Activated gamma-delta T cell treated with Interleukin-2 at 50 U/mL for 16 hours (primary cell): ENCODE results near the gene CHCHD3.

ENCODE experiments used
- DNase-seq: peaks from one replicate; pipeline ENCODE4 v3.0.0-alpha.2; 2020

The CHCHD3 gene

GRCh38 chr7:132764762-132765161 is 317.1 kb downstream of the CHCHD3 start:
- DNase-seq: no peak

- DNase-seq: no peak
Measured at GRCh38 chr7:132760866-132761265, 321.0 kb downstream of the CHCHD3 start.

- no peak for DNase-seq
Measured at GRCh38 chr7:132760244-132760623, 321.7 kb downstream of the CHCHD3 start.

GRCh38 chr7:132759482-132760243 is 322.2 kb downstream of the CHCHD3 start:
- no peak for DNase-seq

- no peak for DNase-seq
Measured at GRCh38 chr7:132758986-132759385, 322.9 kb downstream of the CHCHD3 start.

- DNase-seq: no peak
Measured at GRCh38 chr7:132757783-132758182, 324.1 kb downstream of the CHCHD3 start.

GRCh38 chr7:132756484-132756990 is 325.4 kb downstream of the CHCHD3 start:
- DNase-seq: no peak

GRCh38 chr7:132755538-132756483 is 326.1 kb downstream of the CHCHD3 start:
- DNase-seq: no peak

- DNase-seq: no peak
Measured at GRCh38 chr7:132752431-132752830, 329.5 kb downstream of the CHCHD3 start.

- DNase-seq: no peak
Measured at GRCh38 chr7:132751244-132751647, 330.6 kb downstream of the CHCHD3 start.

- no peak for DNase-seq
Measured at GRCh38 chr7:132750530-132751217, 331.2 kb downstream of the CHCHD3 start.

- DNase-seq: no peak
Measured at GRCh38 chr7:132750096-132750495, 331.8 kb downstream of the CHCHD3 start.

- no peak for DNase-seq
Measured at GRCh38 chr7:132745510-132745909, 336.4 kb downstream of the CHCHD3 start.

- DNase-seq: no peak
Measured at GRCh38 chr7:132743974-132744373, 337.9 kb downstream of the CHCHD3 start.

GRCh38 chr7:132742189-132742612 is 339.7 kb downstream of the CHCHD3 start:
- no peak for DNase-seq

GRCh38 chr7:132740176-132740575 is 341.7 kb downstream of the CHCHD3 start:
- DNase-seq: no peak

- no peak for DNase-seq
Measured at GRCh38 chr7:132739271-132739955, 342.5 kb downstream of the CHCHD3 start.

- DNase-seq: no peak
Measured at GRCh38 chr7:132738254-132738653, 343.6 kb downstream of the CHCHD3 start.

- no peak for DNase-seq
Measured at GRCh38 chr7:132735476-132735875, 346.4 kb downstream of the CHCHD3 start.
